ACC112 (cell line): ENCODE results near the gene C6orf15.

Source experiments
- H2AFZ ChIP-seq: fragments of 200-600 bp; sonication (generic); one replicate; pipeline ENCODE4 v1.6.0; 2017; ENCODE audit warnings: antibody characterized with exemption, low read length; ENCODE audit not compliant: unreplicated experiment
- H3K27ac ChIP-seq: fragments of 200-600 bp; sonication (generic); 2 replicates; pipeline ENCODE4 v1.5.1; 2014; ENCODE audit warnings: low read depth, mild to moderate bottlenecking, antibody characterized with exemption, low read length, moderate library complexity
- H3K27me3 ChIP-seq: fragments of 200-600 bp; sonication (generic); 2 replicates; pipeline ENCODE4 v1.6.1; 2014; ENCODE audit warnings: mild to moderate bottlenecking, antibody characterized with exemption, low read length, moderate library complexity, mixed read lengths; ENCODE audit not compliant: insufficient read depth
- H3K36me3 ChIP-seq: fragments of 200-600 bp; sonication (generic); 2 replicates; pipeline ENCODE4 v1.6.1; 2016; ENCODE audit warnings: mild to moderate bottlenecking, antibody characterized with exemption, low read length, moderate library complexity, mixed read lengths; ENCODE audit not compliant: insufficient read depth
- H3K4me1 ChIP-seq: fragments of 200-600 bp; sonication (generic); one replicate; pipeline ENCODE4 v1.6.1; 2016; ENCODE audit warnings: low read length, mixed read lengths; ENCODE audit not compliant: insufficient read depth, unreplicated experiment, control insufficient read depth
- H3K4me3 ChIP-seq: fragments of 200-600 bp; sonication (generic); 2 replicates; pipeline ENCODE4 v1.5.1; 2014; ENCODE audit warnings: mild to moderate bottlenecking, low read depth, low read length
- H3K79me2 ChIP-seq: fragments of 200-600 bp; sonication (generic); one replicate; pipeline ENCODE4 v1.6.0; 2016; ENCODE audit warnings: low read length; ENCODE audit not compliant: control insufficient read depth, unreplicated experiment, insufficient read depth

Gene C6orf15

DNA sequence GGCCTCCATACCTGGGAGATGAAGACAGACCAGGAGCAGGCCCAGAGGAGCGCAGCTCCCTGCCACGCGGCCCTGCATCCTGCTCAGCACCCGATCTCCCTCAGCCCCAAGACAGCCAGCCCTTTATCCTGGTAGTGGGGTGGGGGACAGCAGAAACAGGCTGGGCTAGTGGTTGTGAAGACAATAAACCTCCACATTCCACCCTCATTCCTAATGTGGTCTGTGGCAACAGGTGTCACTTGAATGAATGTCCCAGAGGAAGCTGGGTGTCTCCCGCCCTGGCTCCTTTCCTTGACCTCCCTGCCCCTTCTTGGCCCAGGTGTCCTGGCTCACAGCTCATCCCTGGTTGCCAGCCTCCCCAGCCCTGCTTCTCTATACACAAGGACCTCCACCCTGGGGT lies at the start of gene C6orf15:
TSS of gene C6orf15 (minus strand) at position 98 of the 400 bp plus-strand sequence. CDS start at position 78, 20 bp downstream.
- peaks cover 14% of the 10 kb centered on the region for H3K27me3 ChIP-seq
- H3K36me3 ChIP-seq = no peaks in the 10 kb centered on the region
- H3K79me2 ChIP-seq = peaks cover 7% of the 10 kb centered on the region
- H2AFZ ChIP-seq = no peak within 1 kb of the TSS
- no peak within 1 kb of the TSS for H3K4me3 ChIP-seq
- no peak within 1 kb of the TSS for H3K27ac ChIP-seq
- H3K4me1 ChIP-seq = peaks cover 33% of the 10 kb centered on the region

GRCh38 chr6:31161216-31162126 lies 49.1 kb upstream of the C6orf15 start:
- Histone ChIP-seq H2AFZ (no peak overlapping the region), H3K79me2 (peaks cover 18% of the 10 kb centered on the region), H3K4me3 (no peak overlapping the region), H3K27me3 (no peaks in the 10 kb centered on the region), H3K27ac (no peak overlapping the region), H3K36me3 (peaks cover 8% of the 10 kb centered on the region), H3K4me1 (peaks cover 34% of the 10 kb centered on the region)

DNA sequence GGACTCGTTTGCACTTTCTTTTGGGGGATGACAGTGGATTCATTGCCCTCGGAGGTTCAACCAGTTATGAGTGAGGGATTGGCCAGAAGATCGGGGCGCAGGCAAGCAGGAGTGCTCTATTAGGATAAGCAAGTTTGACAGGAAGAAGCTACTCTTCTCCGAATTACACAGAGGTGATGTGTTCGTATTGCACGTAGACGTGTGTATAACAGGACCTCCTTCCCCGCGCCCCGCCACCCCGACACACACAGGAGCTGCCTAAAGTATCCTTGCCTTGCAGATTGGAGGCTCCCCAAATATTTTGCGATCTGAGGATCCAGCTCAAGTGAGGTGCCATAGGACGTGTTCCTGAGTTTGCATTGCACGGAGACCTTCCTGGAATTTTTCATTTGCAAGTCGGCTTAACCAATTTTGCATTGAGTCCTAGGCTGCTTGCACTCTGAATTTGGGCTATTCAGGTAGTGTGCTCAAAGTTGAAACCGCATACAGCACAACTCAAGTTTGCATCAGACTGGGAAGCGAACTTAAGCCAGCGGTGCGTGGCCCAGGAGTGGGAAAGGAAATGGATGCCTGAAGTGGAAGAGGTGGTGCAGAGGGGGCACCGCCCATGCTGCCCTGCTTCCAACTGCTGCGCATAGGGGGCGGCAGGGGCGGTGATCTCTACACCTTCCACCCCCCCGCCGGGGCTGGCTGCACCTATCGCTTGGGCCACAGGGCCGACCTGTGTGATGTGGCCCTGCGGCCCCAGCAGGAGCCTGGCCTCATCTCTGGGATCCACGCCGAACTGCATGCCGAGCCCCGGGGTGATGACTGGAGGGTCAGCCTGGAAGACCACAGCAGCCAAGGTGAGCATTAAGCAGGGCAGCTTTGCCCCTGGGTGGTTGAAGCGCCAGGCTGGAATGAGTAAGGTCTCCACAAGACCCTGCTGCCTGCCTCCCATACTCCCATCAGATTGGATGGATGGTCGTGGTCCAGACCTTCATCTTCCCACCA lies 46.8 kb upstream of the C6orf15 start:
- H3K36me3 ChIP-seq = peaks cover 24% of the 10 kb centered on the region
- peak overlapping the region; percentile 52 for H2AFZ ChIP-seq
- H3K4me3 ChIP-seq = peak overlapping the region; percentile 92
- peaks cover 18% of the 10 kb centered on the region for H3K79me2 ChIP-seq
- H3K27ac ChIP-seq = peak overlapping the region; percentile 30
- H3K27me3 ChIP-seq = no peaks in the 10 kb centered on the region
- peaks cover 34% of the 10 kb centered on the region for H3K4me1 ChIP-seq

DNA sequence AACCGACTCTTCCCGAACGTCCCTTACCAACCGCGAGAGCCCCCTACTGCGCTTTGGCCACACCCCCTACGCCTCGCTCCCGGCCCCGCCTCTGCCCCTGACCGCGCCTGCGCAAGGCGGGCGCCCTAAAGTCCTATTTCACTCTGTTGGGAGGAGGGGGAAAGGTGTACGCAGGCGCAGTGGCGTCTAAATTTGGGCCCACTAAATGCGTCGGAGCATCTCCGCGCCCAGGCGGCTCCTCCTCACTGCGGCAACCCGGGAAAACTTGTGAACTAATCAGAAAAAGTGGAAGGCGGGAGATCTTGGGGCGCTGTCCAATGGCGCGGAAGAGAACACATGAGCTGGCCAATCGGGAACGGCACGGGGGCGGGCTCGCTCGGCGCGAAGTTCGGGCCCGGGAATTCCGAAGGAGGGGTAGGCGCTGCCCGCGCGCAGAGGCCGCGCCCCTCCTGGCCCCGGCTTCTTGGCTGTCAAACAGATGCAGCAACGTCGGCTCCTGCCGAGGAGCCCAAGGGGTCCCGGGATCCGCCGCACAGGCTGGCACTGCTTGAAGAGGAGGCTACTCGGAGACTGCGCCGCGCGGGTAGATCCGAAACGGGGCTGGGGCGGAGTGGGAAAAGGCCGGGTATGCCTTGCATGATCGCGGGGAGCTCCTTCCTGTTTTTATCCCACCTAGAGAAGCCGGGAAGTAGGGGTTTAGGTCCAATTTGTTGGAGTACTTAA lies 45.9 kb upstream of the C6orf15 start, which contains the start of gene TCF19:
TSS of gene TCF19 (plus strand) at position 450 of the 723 bp plus-strand sequence. CDS start 881 bp downstream, outside the sequence.
- Histone ChIP-seq H3K27me3 (no peaks in the 10 kb centered on the region), H2AFZ (peak within 1 kb of the TSS; percentile 52), H3K79me2 (peaks cover 18% of the 10 kb centered on the region), H3K27ac (peak within 1 kb of the TSS; percentile 30), H3K36me3 (peaks cover 23% of the 10 kb centered on the region), H3K4me3 (peak within 1 kb of the TSS; percentile 92), H3K4me1 (peaks cover 25% of the 10 kb centered on the region)

DNA sequence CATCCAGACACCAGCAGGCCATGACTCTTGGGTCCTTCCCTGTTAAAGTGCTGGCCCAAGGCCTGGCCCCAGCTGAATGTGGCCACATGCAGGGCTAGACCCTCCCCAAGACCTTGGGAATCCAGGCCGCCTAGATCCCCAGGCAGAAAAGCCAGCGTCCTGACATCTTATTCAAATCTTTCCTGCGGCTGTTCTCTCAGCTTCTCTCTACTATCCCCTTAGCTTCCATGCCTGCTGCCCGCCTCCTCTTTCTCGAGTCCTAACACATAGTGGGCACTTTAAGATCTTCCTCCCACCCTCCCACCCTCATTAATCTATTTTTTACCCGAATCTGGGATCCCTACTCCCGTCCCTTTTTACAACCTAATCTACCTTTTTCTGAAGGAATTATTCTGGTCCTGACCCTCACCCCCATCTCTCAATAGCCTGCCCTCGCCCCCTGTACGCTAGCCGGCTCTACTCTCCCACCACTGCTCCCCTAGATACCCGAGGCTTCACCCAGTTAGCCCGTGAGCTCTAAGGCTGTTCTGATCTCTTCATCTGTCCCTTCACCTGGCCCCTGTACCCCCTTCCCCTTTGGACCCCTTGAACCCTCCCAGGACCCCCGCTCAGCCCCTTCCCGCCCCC lies 45.3 kb upstream of the C6orf15 start, which contains the start of gene CCHCR1:
TSS of gene CCHCR1 (minus strand) at position 290 of the 627 bp plus-strand sequence. CDS start at position 88, 202 bp downstream.
- Histone ChIP-seq H3K4me3 (peak within 1 kb of the TSS; percentile 92), H3K4me1 (peaks cover 20% of the 10 kb centered on the region), H3K36me3 (peaks cover 17% of the 10 kb centered on the region; the same call in 1 of the 2 replicates), H3K27me3 (no peaks in the 10 kb centered on the region), H3K79me2 (peaks cover 18% of the 10 kb centered on the region), H2AFZ (peak within 1 kb of the TSS; percentile 52), H3K27ac (peak within 1 kb of the TSS; percentile 30)

DNA sequence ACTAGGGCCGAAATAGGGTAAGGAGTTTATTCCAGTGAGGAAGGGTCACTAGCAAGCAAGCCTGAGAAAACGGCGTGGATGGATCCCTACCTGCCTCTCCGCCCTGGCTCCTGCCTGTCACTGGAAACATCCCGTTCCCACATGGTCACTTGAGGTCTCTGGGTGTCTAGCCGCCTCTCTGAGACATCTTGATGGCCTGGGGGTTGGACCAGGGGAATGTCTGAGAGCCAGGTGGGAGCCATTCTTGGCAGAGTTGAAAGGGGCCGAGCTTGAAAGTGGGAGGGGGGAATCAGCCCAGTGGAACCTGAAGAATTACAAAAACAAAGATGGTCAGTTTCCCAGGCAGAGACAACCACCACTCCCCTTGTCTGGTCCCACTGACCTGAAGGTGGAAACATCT lies 44.3 kb upstream of the C6orf15 start:
- Histone ChIP-seq H3K27me3 (no peaks in the 10 kb centered on the region), H3K4me1 (peaks cover 20% of the 10 kb centered on the region), H3K36me3 (peaks cover 17% of the 10 kb centered on the region; the same call in 1 of the 2 replicates), H3K27ac (no peak overlapping the region), H3K79me2 (peaks cover 18% of the 10 kb centered on the region), H2AFZ (no peak overlapping the region), H3K4me3 (peak overlapping the region; percentile 92; the same call in 1 of the 2 replicates)

GRCh38 chr6:31154436-31154835 lies 42.1 kb upstream of the C6orf15 start:
- H3K36me3 ChIP-seq = peaks cover 17% of the 10 kb centered on the region; the same call in 1 of the 2 replicates
- H3K4me1 ChIP-seq = peaks cover 14% of the 10 kb centered on the region
- H3K27ac ChIP-seq = no peak overlapping the region
- no peaks in the 10 kb centered on the region for H3K27me3 ChIP-seq
- no peak overlapping the region for H2AFZ ChIP-seq
- H3K79me2 ChIP-seq = peaks cover 8% of the 10 kb centered on the region
- H3K4me3 ChIP-seq = no peak overlapping the region

DNA sequence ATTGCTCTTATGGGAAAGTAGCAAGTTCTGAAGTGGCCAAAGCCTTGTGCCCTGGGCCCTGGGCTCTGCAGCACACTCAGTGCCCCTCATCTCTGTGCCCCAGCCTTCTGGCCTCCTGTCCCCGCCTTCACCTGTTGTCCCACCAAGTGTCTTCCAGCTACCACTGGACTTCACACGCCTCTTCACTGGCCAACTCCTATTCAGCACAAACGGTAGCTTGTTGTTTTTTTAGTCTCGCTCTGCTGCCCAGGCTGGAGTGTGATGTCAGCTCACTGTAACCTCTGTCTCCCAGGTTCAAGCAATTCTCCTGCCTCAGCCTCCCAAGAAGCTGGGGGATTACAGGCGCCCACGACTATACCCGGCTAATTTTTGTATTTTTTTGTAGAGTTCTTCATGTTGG lies 40.4 kb upstream of the C6orf15 start:
- no peaks in the 10 kb centered on the region for H3K27me3 ChIP-seq

GRCh38 chr6:31149827-31150447 lies 37.6 kb upstream of the C6orf15 start:
- H3K27me3 ChIP-seq = no peaks in the 10 kb centered on the region
- peaks cover 6% of the 10 kb centered on the region; the same call in 1 of the 2 replicates for H3K36me3 ChIP-seq
- no peaks in the 10 kb centered on the region for H3K4me1 ChIP-seq
- H2AFZ ChIP-seq = no peak overlapping the region
- no peak overlapping the region for H3K4me3 ChIP-seq
- no peak overlapping the region for H3K27ac ChIP-seq
- no peaks in the 10 kb centered on the region for H3K79me2 ChIP-seq

More for the DNA sequence above, 40.4 kb upstream of the C6orf15 start:
- peaks cover 17% of the 10 kb centered on the region; the same call in 1 of the 2 replicates for H3K36me3 ChIP-seq
- H3K27ac ChIP-seq = no peak overlapping the region
- H2AFZ ChIP-seq = no peak overlapping the region
- no peak overlapping the region for H3K4me3 ChIP-seq
- H3K79me2 ChIP-seq = no peaks in the 10 kb centered on the region
- peaks cover 11% of the 10 kb centered on the region for H3K4me1 ChIP-seq
